Measurements from ENCODE around the gene WDR20.

Gene WDR20

GRCh38 chr14:102249981-102250380, 110.3 kb downstream of the WDR20 start:
- no peaks in the 10 kb centered on the region for H3K9me3 ChIP-seq (ENCODE audit: control insufficient read depth, insufficient read depth, low read length)
- no peak overlapping the region for H3K4me3 ChIP-seq (ENCODE audit: low read depth, low read length)
- peaks cover 10% of the 10 kb centered on the region for H3K4me1 ChIP-seq (ENCODE audit: control insufficient read depth, insufficient read depth, low read length)
- no peak overlapping the region for H3K9ac ChIP-seq (ENCODE audit: low read depth, low read length)
- no peaks in the 10 kb centered on the region for H3K36me3 ChIP-seq (ENCODE audit: control insufficient read depth, insufficient read depth, low read length)
- peaks cover 15% of the 10 kb centered on the region for H3K27me3 ChIP-seq (ENCODE audit: control insufficient read depth, insufficient read depth, low read length)

- no peaks in the 10 kb centered on the region for H3K9me3 ChIP-seq (ENCODE audit: control insufficient read depth, insufficient read depth, low read length)
- no peak overlapping the region for H3K9ac ChIP-seq (ENCODE audit: low read depth, low read length)
- no peaks in the 10 kb centered on the region for H3K36me3 ChIP-seq (ENCODE audit: control insufficient read depth, insufficient read depth, low read length)
- no peak overlapping the region for H3K4me3 ChIP-seq (ENCODE audit: low read depth, low read length)
- peaks cover 14% of the 10 kb centered on the region for H3K27me3 ChIP-seq (ENCODE audit: control insufficient read depth, insufficient read depth, low read length)
- H3K4me1 ChIP-seq (ENCODE audit: control insufficient read depth, insufficient read depth, low read length) = peaks cover 10% of the 10 kb centered on the region
These were observed 110.9 kb downstream of the WDR20 start for GRCh38 chr14:102250636-102251035.

DNA sequence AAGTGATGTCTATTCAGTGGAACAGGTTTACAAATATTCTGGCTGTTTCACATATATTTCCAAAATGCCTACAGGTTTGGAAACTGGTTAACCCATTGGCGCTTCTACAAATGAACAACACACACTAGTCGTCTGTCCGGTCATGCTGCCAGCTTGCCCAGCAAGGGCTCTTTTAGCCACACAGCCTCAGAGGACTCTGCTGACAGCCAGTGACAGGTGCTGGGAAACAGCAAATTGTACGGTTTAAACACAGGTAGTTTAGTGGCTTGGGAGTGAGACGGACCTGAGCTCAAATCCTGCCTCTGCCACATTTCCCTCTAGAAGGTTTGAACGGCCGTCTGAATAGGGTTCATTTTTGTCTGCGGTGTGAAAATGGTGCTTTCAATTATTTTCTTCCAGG, 111.5 kb downstream of the WDR20 start:
- no peaks in the 10 kb centered on the region for H3K36me3 ChIP-seq (ENCODE audit: control insufficient read depth, insufficient read depth, low read length)
- no peaks in the 10 kb centered on the region for H3K9me3 ChIP-seq (ENCODE audit: control insufficient read depth, insufficient read depth, low read length)
- H3K27me3 ChIP-seq (ENCODE audit: control insufficient read depth, insufficient read depth, low read length) = peaks cover 9% of the 10 kb centered on the region
- H3K4me3 ChIP-seq (ENCODE audit: low read depth, low read length) = no peak overlapping the region
- no peak overlapping the region for H3K9ac ChIP-seq (ENCODE audit: low read depth, low read length)
- peaks cover 10% of the 10 kb centered on the region for H3K4me1 ChIP-seq (ENCODE audit: control insufficient read depth, insufficient read depth, low read length)

GRCh38 chr14:102252834-102253801, 113.4 kb downstream of the WDR20 start:
- Histone ChIP-seq H3K9me3 (ENCODE audit: control insufficient read depth, insufficient read depth, low read length) (no peaks in the 10 kb centered on the region), H3K36me3 (ENCODE audit: control insufficient read depth, insufficient read depth, low read length) (no peaks in the 10 kb centered on the region), H3K27me3 (ENCODE audit: control insufficient read depth, insufficient read depth, low read length) (no peaks in the 10 kb centered on the region), H3K4me3 (ENCODE audit: low read depth, low read length) (no peak overlapping the region), H3K4me1 (ENCODE audit: control insufficient read depth, insufficient read depth, low read length) (no peaks in the 10 kb centered on the region), H3K9ac (ENCODE audit: low read depth, low read length) (no peak overlapping the region)

GRCh38 chr14:102255401-102256190, 115.9 kb downstream of the WDR20 start:
- Histone ChIP-seq H3K4me1 (ENCODE audit: control insufficient read depth, insufficient read depth, low read length) (no peaks in the 10 kb centered on the region), H3K4me3 (ENCODE audit: low read depth, low read length) (no peak overlapping the region), H3K9me3 (ENCODE audit: control insufficient read depth, insufficient read depth, low read length) (no peaks in the 10 kb centered on the region), H3K36me3 (ENCODE audit: control insufficient read depth, insufficient read depth, low read length) (no peaks in the 10 kb centered on the region), H3K9ac (ENCODE audit: low read depth, low read length) (no peak overlapping the region), H3K27me3 (ENCODE audit: control insufficient read depth, insufficient read depth, low read length) (no peaks in the 10 kb centered on the region)

- no peaks in the 10 kb centered on the region for H3K9me3 ChIP-seq (ENCODE audit: control insufficient read depth, insufficient read depth, low read length)
- H3K27me3 ChIP-seq (ENCODE audit: control insufficient read depth, insufficient read depth, low read length) = no peaks in the 10 kb centered on the region
- no peaks in the 10 kb centered on the region for H3K36me3 ChIP-seq (ENCODE audit: control insufficient read depth, insufficient read depth, low read length)
- H3K9ac ChIP-seq (ENCODE audit: low read depth, low read length) = no peak overlapping the region
- H3K4me1 ChIP-seq (ENCODE audit: control insufficient read depth, insufficient read depth, low read length) = no peaks in the 10 kb centered on the region
- no peak overlapping the region for H3K4me3 ChIP-seq (ENCODE audit: low read depth, low read length)
These were observed 117.0 kb downstream of the WDR20 start for GRCh38 chr14:102256716-102257115.

DNA sequence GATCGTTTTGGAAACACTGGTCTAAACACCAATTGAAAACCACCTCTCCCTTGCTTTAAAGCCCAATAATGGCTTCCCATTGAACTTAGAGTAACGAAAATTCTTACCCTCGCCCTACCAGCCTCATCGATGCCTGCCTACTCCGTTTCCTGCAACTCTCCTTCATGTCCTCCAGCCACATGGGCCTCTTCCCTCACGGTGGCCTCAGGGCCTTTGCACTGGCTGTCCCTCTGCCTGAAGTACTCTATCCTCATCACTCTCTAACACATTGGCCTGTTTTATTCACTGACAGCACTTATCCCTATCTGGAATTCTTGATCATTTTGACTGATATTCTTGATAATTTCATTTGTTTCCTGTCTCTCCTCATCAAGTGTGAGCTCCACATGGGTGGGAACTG, 118.4 kb downstream of the WDR20 start:
- Histone ChIP-seq H3K4me1 (ENCODE audit: control insufficient read depth, insufficient read depth, low read length) (no peaks in the 10 kb centered on the region), H3K9ac (ENCODE audit: low read depth, low read length) (no peak overlapping the region), H3K9me3 (ENCODE audit: control insufficient read depth, insufficient read depth, low read length) (no peaks in the 10 kb centered on the region), H3K27me3 (ENCODE audit: control insufficient read depth, insufficient read depth, low read length) (no peaks in the 10 kb centered on the region), H3K36me3 (ENCODE audit: control insufficient read depth, insufficient read depth, low read length) (no peaks in the 10 kb centered on the region), H3K4me3 (ENCODE audit: low read depth, low read length) (no peak overlapping the region)
